Stimulated activated CD8-positive, alpha-beta memory T cell treated with anti-CD3 and anti-CD28 coated beads, Interleukin-7, amount 100 ng/mL, for 4 hours (primary cell): Measurements from ENCODE around the gene RABL6.
"Not testable (repeated sequence)": the region's sequence is repeated elsewhere in the genome, so short reads cannot be mapped to it uniquely, and the experiment has no call there.

ENCODE experiments used
- DNase-seq, 2 donors: peaks; one replicate each; pipeline ENCODE4 v3.0.0-alpha.2; 2020; ENCODE audit warnings: low read depth in 2 of 2

Gene RABL6

DNA sequence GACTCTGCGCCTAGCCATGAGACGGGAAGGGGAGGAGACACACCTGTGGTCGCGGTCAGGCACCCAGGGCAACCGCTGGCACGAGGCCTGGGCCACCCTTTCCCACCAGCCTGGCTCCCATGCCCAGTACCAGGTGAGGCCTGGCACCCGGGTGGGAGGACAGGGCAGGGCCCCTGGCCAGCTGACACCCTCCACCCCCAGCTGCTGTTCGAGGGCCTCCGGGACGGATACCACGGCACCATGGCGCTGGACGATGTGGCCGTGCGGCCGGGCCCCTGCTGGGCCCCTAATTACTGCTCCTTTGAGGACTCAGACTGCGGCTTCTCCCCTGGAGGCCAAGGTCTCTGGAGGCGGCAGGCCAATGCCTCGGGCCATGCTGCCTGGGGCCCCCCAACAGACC lies 49.4 kb downstream of the RABL6 start:
- DNase-seq: no peak

DNA sequence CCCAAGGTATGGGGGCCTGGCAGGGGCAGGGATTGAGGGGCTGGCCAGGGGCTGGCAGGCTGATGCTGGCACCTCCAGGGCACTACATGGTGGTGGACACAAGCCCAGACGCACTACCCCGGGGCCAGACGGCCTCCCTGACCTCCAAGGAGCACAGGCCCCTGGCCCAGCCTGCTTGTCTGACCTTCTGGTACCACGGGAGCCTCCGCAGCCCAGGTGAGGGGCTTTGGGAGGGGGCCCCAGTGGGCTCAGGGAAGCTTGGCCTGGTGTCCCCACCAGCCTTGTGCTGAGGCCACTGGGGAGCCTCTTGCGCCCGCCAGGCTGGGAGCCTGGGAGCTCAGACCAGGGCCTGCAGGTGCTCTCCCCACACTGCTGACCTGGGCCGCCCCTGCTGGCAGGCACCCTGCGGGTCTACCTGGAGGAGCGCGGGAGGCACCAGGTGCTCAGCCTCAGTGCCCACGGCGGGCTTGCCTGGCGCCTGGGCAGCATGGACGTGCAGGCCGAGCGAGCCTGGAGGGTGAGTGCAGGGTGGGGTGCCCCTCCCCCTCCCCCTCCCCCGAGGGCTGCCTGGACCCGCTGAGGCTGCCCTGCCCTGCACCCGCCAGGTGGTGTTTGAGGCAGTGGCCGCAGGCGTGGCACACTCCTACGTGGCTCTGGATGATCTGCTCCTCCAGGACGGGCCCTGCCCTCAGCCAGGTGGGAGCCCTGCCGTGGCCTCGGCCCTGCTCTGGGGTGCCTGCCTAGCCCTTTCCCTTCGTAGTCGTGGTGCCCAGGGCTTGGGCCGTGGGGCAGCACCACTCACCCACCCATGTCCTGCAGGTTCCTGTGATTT lies 50.0 kb downstream of the RABL6 start:
- DNase-seq: no peak

- DNase-seq: no peak
Measured at GRCh38 chr9:136858452-136858843, 50.7 kb downstream of the RABL6 start.

GRCh38 chr9:136858844-136859757 lies 51.4 kb downstream of the RABL6 start:
- DNase-seq: no peak

- no peak for DNase-seq
Measured at GRCh38 chr9:136860529-136860928, 52.8 kb downstream of the RABL6 start.

DNA sequence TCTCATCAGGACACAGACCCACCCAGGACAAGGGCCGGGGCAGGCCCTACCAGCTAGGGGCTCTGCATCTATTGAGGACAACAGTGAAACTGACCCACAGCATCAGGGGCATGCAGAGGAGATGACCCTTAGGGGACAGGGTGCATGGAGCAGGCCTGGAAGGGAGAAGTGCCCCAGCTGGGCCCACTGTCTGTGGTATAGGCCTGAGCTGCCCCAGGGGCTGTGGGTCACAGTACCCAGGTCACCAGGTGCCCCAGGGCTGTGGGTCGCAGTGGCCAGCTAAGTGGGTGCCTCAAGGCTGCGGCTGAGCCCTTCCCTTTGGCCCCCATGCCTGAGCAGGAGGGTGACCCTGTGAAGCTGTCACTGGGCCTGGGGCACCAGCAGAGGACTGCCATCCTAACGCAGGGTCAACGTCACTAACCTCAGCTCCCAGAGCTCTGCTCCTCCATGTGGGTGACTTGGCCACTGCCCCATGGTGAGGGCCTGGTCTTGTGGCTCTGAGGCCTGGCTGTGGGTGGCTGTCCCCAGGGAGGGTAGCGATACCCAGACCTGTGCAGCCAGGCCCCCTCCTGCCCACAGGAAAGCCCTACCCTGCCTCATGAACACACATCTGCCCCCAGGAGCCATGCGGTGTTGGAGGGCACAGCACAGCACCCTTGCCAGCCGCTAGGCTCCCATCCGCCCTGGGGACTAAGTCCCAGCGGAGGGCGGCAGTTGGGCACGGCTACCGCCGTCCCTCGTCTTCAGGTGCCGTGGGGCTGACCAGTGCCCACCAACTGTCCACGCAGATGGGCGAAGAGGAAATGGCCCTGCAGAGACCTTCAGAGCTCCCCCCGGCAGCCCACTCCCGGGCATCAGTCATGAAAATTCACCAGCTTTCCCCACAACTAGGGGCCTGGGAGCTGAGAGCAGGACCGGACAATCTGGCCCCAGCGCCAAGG lies 53.5 kb downstream of the RABL6 start:
- no peak for DNase-seq

DNA sequence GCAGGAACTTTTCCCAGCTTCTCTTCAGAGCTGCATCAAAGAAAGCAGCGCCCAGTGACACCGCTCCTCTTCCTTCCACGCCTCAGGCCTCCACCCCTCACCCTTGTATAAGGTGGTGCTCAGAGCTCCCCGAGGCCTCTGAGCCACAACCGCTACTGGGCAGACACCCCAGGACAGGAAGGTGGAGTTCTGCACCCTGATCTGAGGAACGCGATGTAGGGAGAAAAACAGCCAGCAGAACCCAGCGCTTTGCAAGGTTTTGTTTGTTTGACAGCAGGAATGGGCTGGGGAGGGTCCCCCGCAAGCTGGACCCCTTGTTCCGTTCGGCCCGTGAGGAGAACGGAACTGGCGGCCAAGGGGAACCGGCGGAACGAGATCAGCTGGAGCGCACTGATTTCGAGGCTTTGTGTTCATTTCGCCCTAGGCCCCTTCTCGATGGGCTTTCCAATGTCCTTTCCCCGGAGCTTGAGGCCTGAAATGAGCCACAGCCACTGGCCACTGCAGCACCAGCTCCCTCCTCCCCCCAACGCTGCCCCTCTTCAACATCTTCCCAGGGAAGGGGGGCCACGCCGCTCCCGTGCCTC lies 54.2 kb downstream of the RABL6 start:
- DNase-seq: no peak

DNA sequence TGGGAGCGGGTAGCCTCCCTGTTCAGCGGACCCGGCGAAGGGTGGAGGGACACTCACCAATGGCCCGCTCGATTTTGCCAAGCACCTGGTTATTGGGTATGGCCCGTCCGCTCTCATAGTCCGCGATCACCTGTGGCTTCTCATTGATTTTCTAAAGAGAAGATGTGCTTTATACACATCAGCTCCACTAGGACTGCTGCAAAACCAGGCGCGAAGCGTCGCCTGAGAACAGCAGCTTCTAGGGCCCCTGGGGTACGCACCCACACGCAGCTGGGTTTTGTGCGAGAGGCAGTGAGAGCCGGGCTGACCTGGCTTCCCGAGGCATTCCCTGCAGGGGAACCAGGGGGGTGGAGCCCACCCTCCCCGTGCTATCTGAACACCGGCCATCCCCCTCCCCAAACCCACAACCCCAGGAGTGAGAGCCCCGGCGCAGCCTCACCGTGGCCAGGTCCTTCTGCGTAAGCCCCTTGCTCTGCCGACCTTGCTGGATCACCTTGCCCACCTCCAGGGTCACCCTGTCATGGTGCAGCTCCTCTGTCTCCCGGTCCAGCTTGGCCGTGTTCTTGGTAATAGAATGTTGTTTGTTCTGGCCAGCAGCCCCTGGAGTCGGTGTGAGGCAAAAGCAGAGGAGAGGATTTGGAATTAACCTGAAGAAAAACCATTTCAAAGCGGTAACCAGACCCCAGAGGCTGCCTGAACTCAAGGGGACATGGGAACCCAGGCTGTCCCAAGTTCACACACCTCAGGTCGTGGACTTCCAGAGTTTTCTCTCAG lies 55.3 kb downstream of the RABL6 start:
- DNase-seq: no peak

GRCh38 chr9:136863623-136864273 lies 56.0 kb downstream of the RABL6 start:
- no peak for DNase-seq

GRCh38 chr9:136865041-136865767 lies 57.5 kb downstream of the RABL6 start:
- no peak for DNase-seq

GRCh38 chr9:136865768-136866103 lies 58.0 kb downstream of the RABL6 start:
- no peak for DNase-seq

DNA sequence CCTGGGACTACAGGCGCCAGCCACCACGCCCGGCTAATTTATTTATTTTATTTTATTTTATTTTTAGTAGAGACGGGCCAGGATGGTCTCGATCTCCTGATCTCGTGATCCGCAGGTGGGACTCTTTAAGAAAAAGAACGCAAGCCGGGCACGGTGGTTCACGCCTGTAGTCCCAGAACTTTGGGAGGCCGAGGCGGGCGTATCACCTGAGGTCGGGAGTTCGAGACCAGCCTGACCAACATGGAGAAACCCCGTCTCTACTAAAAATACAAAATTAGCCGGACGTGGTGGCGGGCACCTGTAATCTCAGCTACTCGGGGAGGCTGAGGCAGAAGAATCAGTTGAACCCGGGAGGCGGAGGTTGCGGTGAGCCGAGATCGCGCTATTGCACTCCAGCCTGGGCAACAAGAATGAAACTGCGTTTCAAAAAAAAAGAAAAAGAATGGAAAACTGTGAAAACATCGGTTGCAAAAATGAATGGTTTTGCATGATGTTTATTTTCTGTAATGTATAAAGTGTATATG lies 59.2 kb downstream of the RABL6 start:
- DNase-seq: not testable (repeated sequence)

GRCh38 chr9:136867480-136867879 lies 59.7 kb downstream of the RABL6 start:
- DNase-seq: no peak

- DNase-seq: no peak
Measured at GRCh38 chr9:136867917-136868316, 60.2 kb downstream of the RABL6 start.

GRCh38 chr9:136868644-136869043 lies 60.9 kb downstream of the RABL6 start:
- no peak for DNase-seq

DNA sequence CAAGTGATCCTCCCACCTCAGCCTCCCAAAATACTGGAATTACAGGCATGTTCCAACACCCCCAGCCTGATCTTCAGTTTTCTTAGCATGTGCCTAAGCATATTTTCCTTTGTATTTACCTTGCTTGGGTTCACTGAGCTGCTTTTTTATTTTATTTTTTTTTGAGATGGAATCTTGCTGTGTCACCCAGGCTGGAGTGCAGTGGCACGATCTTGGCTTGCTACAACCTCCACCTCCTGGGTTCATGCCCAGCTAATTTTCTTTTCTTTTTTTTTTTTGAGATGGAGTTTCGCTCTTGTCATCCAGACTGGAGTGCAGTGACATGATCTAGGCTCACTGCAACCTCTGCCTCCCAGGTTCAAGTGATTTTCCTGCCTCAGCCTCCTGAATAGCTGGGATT lies 61.9 kb downstream of the RABL6 start:
- DNase-seq: not testable (repeated sequence)

GRCh38 chr9:136875155-136875554 lies 67.4 kb downstream of the RABL6 start:
- no peak for DNase-seq

GRCh38 chr9:136876476-136876875 lies 68.7 kb downstream of the RABL6 start:
- DNase-seq: no peak

DNA sequence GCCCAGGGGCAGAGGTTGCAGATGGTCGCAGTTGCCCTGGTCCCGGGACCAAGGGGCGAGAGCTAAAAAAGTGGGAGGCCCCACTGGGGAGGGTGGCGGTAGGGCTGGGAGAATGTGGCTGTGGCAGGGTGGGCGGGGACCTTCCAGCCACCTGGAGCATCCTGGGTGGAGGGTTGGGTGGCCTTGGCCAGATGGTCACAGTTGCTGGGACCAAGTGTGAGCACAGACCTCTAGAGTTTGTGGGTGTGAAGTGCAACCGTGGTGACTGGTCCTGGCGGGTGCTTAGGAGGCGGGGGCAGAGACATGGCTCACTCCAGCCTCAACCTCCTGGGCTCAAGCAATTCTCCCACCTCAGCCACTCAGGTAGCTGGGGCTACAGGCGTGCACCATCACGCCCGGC lies 72.9 kb downstream of the RABL6 start:
- no peak for DNase-seq
